ENCODE measurements around the gene FPR2. TPM values are rescaled to one million over a fixed set of nuclear protein-coding genes. Genes with fewer than 3 reads are reported as not detected.
"Not testable (repeated sequence)": the region's sequence is repeated elsewhere in the genome, so short reads cannot be mapped to it uniquely, and the experiment has no call there.

The FPR2 gene
- total RNA-seq, 1 donor from 2014 or later: 4.0 TPM

GRCh38 chr19:51806571-51806970, 45.6 kb downstream of the FPR2 start:
- not testable (repeated sequence) for DNase-seq

- DNase-seq: no peak
Observed at GRCh38 chr19:51807111-51807701, 46.2 kb downstream of the FPR2 start.

GRCh38 chr19:51807925-51808324, 46.9 kb downstream of the FPR2 start:
- no peak for DNase-seq

GRCh38 chr19:51808333-51808986, 47.5 kb downstream of the FPR2 start:
- DNase-seq: no peak

GRCh38 chr19:51809787-51810186, 48.8 kb downstream of the FPR2 start:
- no peak for DNase-seq

GRCh38 chr19:51810223-51810622, 49.2 kb downstream of the FPR2 start:
- no peak for DNase-seq

GRCh38 chr19:51811344-51811743, 50.4 kb downstream of the FPR2 start:
- no peak for DNase-seq

GRCh38 chr19:51815043-51815442, 54.1 kb downstream of the FPR2 start:
- no peak for DNase-seq

- DNase-seq: no peak
Observed at GRCh38 chr19:51816711-51817110, 55.7 kb downstream of the FPR2 start.

GRCh38 chr19:51820011-51820410, 59.0 kb downstream of the FPR2 start:
- DNase-seq: no peak

Other genes starting within 250 kb of the FPR2 start
- 1.6 TPM for gene SIGLEC6, start 229.5 kb upstream of the FPR2 start, total RNA-seq
- 4.8 TPM for gene ZNF175, start 189.9 kb upstream of the FPR2 start, total RNA-seq
- 1.4 TPM for gene SIGLEC5, start 130.8 kb upstream of the FPR2 start, total RNA-seq
- gene SIGLEC14, start 114.4 kb upstream of the FPR2 start, total RNA-seq: 1.6 TPM
- 5.3 TPM for gene SPACA6, start 67.8 kb upstream of the FPR2 start, total RNA-seq
- gene HAS1, start 37.2 kb upstream of the FPR2 start, total RNA-seq: 2.0 TPM
- gene FPR1, start 9.3 kb upstream of the FPR2 start, total RNA-seq: 9.5 TPM
- 2.2 TPM for gene FPR3, start 34.0 kb downstream of the FPR2 start, total RNA-seq
- gene ZNF577, start 126.8 kb downstream of the FPR2 start, total RNA-seq: 16.3 TPM
- 21.1 TPM for gene ZNF649, start 143.8 kb downstream of the FPR2 start, total RNA-seq
- gene ZNF613, start 166.3 kb downstream of the FPR2 start, total RNA-seq: 5.6 TPM
- gene ZNF350, start 225.7 kb downstream of the FPR2 start, total RNA-seq: 11.5 TPM
- 16.2 TPM for gene ZNF615, start 247.0 kb downstream of the FPR2 start, total RNA-seq